ENCODE measurements around the gene GRB10. TPM values are rescaled to one million over a fixed set of nuclear protein-coding genes. Genes with fewer than 3 reads are reported as not detected.

Gene GRB10
- total and polyA plus RNA-seq, 2 donors (not counting 3 experiments of a cell fraction or from before 2014, with no cell fraction given) = 43.7 to 240 TPM

DNA sequence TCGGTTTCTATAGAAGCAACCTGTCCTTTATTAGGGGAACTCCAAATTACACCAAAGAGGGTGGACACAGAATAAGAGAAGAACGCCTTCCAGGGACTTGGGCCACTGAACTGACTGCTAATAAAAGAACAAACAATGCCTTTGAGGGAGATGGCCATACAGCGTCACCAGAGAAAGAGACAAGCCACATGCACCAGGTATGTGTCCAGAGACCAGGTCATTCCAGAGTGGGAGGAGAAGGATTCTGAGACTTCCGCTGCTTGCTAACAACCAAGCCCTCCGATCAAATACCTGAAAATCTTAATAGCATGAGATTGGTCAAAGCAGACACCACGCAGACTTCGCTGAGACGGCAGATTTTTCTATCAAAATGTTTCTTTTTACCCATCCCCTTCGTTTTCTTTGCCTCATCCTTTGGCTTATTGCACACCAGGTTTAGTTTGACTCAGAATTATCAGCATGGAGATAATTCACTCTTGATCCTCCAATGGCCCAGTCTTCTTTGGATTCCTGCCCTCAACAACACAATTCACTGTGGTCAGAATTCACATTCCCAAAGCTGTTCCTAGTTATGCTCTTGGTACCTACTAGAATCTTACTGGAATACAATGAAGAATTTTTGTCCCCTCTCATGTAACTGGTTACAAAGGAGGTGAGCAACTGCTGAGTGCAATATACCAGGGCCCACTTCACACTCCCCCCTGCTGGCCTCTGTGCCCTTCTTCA lies 130.1 kb downstream of the GRB10 start:
- TF ChIP-seq GATA2 (IDR thresholded peaks at IDR 0.05; ENCODE audit: insufficient read depth, insufficient read length, low read depth, low read length) (no peak), MYC (IDR thresholded peaks at IDR 0.05; ENCODE audit: low read depth, low read length) (no peak), FOS (IDR thresholded peaks at IDR 0.05; ENCODE audit: borderline replicate concordance, insufficient read depth, low read length) (no peak), POLR2A (IDR thresholded peaks at IDR 0.05; ENCODE audit: low read depth, low read length) (no peak), JUN (IDR thresholded peaks at IDR 0.05; ENCODE audit: borderline replicate concordance, insufficient read depth, insufficient read length, low read depth) (no peak), EZH2 (IDR thresholded peaks at IDR 0.05; ENCODE audit: borderline replicate concordance, low read depth, low read length, severe bottlenecking) (no peak), POLR2AphosphoS5 (IDR thresholded peaks at IDR 0.05; ENCODE audit: insufficient read depth, low read depth, low read length) (no peak)
- TF ChIP-seq, protein P1, sequence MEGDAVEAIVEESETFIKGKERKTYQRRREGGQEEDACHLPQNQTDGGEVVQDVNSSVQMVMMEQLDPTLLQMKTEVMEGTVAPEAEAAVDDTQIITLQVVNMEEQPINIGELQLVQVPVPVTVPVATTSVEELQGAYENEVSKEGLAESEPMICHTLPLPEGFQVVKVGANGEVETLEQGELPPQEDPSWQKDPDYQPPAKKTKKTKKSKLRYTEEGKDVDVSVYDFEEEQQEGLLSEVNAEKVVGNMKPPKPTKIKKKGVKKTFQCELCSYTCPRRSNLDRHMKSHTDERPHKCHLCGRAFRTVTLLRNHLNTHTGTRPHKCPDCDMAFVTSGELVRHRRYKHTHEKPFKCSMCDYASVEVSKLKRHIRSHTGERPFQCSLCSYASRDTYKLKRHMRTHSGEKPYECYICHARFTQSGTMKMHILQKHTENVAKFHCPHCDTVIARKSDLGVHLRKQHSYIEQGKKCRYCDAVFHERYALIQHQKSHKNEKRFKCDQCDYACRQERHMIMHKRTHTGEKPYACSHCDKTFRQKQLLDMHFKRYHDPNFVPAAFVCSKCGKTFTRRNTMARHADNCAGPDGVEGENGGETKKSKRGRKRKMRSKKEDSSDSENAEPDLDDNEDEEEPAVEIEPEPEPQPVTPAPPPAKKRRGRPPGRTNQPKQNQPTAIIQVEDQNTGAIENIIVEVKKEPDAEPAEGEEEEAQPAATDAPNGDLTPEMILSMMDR (IDR thresholded peaks at IDR 0.05; ENCODE audit: extremely low read depth in 1 of 2, insufficient read depth in 1 of 2, low read depth in 1 of 2, low read length in 2 of 2) = no peak
- TF ChIP-seq, protein P2, sequence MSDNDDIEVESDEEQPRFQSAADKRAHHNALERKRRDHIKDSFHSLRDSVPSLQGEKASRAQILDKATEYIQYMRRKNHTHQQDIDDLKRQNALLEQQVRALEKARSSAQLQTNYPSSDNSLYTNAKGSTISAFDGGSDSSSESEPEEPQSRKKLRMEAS (IDR thresholded peaks at IDR 0.05; ENCODE audit: insufficient read depth, insufficient read length) = no peak
- peaks cover 50% of the 10 kb centered on the region for H3K79me2 ChIP-seq (ENCODE audit: control insufficient read depth, insufficient read depth, low read length)
- ChIA-PET CTCF (no interaction called here), POLR2A (no interaction called here)
- no peak overlapping the region for H3K4me2 ChIP-seq (ENCODE audit: insufficient read depth, low read length)
- BruUV-seq (replicated peaks) = no TSS peak
- H3K27ac ChIP-seq (ENCODE audit: insufficient read depth, low read depth, low read length) = no peak overlapping the region
- no peaks in the 10 kb centered on the region for H3K9me3 ChIP-seq (replicated peaks; ENCODE audit: control insufficient read depth, insufficient read depth, low read length)
- no peak overlapping the region for H3K9ac ChIP-seq (replicated peaks; ENCODE audit: extremely low read depth, insufficient read depth, low read length)
- no peaks in the 10 kb centered on the region for H4K20me1 ChIP-seq (replicated peaks; ENCODE audit: control insufficient read depth, extremely low read depth, insufficient read depth, low read length)
- intact Hi-C loops (cut with micrococcal nuclease) = no loop called here
- dilution Hi-C loops (cut with MboI; ENCODE audit: extremely low pct_ligation_motif_present, low sequenced_read_pairs) = no loop called here
- FAIRE-seq (no peak), DNase-seq (ENCODE audit: low read depth, low spot score) (no peak)
- no peaks in the 10 kb centered on the region for H3K9me1 ChIP-seq (replicated peaks; ENCODE audit: control insufficient read depth, extremely low read depth, insufficient read depth, low read length)
- H3K4me3 ChIP-seq (replicated peaks in 1 of 3; ENCODE audit: insufficient read depth in 1 of 3, low read depth in 1 of 3, low read length in 3 of 3) = no peak overlapping the region
- peaks cover 6% of the 10 kb centered on the region for H3K4me1 ChIP-seq (ENCODE audit: control insufficient read depth, extremely low read depth, insufficient read depth, low read length)
- peaks cover 0 to 34% of the 10 kb centered on the region in 2 experiments for H3K36me3 ChIP-seq (ENCODE audit: control insufficient read depth in 2 of 2, extremely low read depth in 1 of 2, insufficient read depth in 2 of 2, low read length in 2 of 2)
- no peaks in the 10 kb centered on the region for H3K27me3 ChIP-seq (ENCODE audit: control insufficient read depth in 2 of 2, insufficient read depth in 2 of 2, low read length in 2 of 2)
- no peak overlapping the region for H2AFZ ChIP-seq (ENCODE audit: low read depth, low read length)

Measured in endothelial cell of umbilical vein (primary cell).